ENCODE data around the gene FBLN2. TPM values are rescaled to one million over a fixed set of nuclear protein-coding genes. Genes with fewer than 3 reads are reported as not detected.

The FBLN2 gene
- total and polyA plus RNA-seq, 4 donors = 4.3 to 43.4 (median 21.1) TPM

GRCh38 chr3:13686367-13687160 lies 137.6 kb downstream of the FBLN2 start:
- Histone ChIP-seq H3K9me3 (ENCODE audit: control insufficient read depth in 4 of 4, insufficient read depth in 3 of 4, low read length in 3 of 4) (no peaks in the 10 kb centered on the region), H3K27me3 (ENCODE audit: control insufficient read depth in 3 of 3, insufficient read depth in 3 of 3, low read length in 2 of 3) (no peaks in the 10 kb centered on the region), H3K36me3 (ENCODE audit: control insufficient read depth in 4 of 4, insufficient read depth in 4 of 4, low read length in 4 of 4) (no peaks in the 10 kb centered on the region), H3K4me3 (no peak overlapping the region), H3K27ac (ENCODE audit: low read depth in 1 of 2, low read length in 1 of 2) (no peak overlapping the region), H3K4me1 (ENCODE audit: control insufficient read depth in 5 of 5, insufficient read depth in 5 of 5, low read length in 5 of 5) (no peaks in the 10 kb centered on the region), H3K9ac (ENCODE audit: insufficient read depth in 1 of 2, low read length in 2 of 2) (no peak overlapping the region)
- ATAC-seq (ENCODE audit: insufficient read depth, low FRiP score) = no peak
- WGBS, 2 donors = 61 to 68% methylated on average over 10 of the region's 10 CpGs
- peak in 1 of 3 donors; percentile 4 for DNase-seq
- no peak for TF ChIP-seq CTCF (IDR thresholded peaks at IDR 0.05; ENCODE audit: control extremely low read depth, extremely low read depth)

DNA sequence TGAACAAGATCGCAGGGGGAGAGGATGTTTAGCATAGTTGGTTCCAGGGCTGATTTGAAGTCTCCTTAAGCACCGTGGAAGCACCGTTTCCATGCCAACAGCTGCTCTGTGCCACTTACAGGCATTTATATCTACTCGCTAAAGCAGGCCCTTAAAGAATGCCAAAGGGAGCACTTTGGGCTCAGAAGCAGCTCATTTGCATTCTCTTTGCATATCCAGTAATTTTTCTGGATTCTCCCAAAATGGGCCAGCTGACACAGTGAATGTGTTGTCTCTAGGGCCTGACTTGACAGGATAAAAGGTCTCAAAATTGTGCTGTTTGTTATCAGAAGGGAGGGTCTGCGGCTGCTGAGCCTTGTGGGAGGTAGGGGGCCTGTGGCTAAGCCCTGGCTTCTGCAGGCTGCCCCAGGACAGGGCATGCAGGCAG lies 138.6 kb downstream of the FBLN2 start:
- Histone ChIP-seq H3K9me3 (ENCODE audit: control insufficient read depth in 4 of 4, insufficient read depth in 3 of 4, low read length in 3 of 4) (peaks cover 0 to 6% (median 0%) of the 10 kb centered on the region in 4 donors), H3K9ac (ENCODE audit: insufficient read depth in 1 of 2, low read length in 2 of 2) (no peak overlapping the region), H3K27ac (ENCODE audit: low read depth in 1 of 2, low read length in 1 of 2) (no peak overlapping the region), H3K36me3 (ENCODE audit: control insufficient read depth in 4 of 4, insufficient read depth in 4 of 4, low read length in 4 of 4) (no peaks in the 10 kb centered on the region), H3K27me3 (ENCODE audit: control insufficient read depth in 3 of 3, insufficient read depth in 3 of 3, low read length in 2 of 3) (peaks cover 0 to 3% (median 0%) of the 10 kb centered on the region in 3 donors), H3K4me3 (no peak overlapping the region), H3K4me1 (ENCODE audit: control insufficient read depth in 5 of 5, insufficient read depth in 5 of 5, low read length in 5 of 5) (no peaks in the 10 kb centered on the region)
- no peak for ATAC-seq (ENCODE audit: insufficient read depth, low FRiP score)
- WGBS, 2 donors = 40 to 57% methylated on average over 5 of the region's 5 CpGs
- TF ChIP-seq CTCF (IDR thresholded peaks at IDR 0.05; ENCODE audit: control extremely low read depth, extremely low read depth) = no peak
- peak; percentile 56 to 82 (median 71) for DNase-seq

Other genes starting within 250 kb of the FBLN2 start
- gene NUP210, start 128.8 kb upstream of the FBLN2 start, total RNA-seq = 10 to 100 TPM; 11.1 to 20.4 TPM
- 1 to 10 TPM; 5.4 to 9.8 TPM for gene NUP210, start 128.8 kb upstream of the FBLN2 start, polyA plus RNA-seq
- 10 to 100 TPM; 12.3 to 17.3 TPM for gene HDAC11, start 68.8 kb upstream of the FBLN2 start, total RNA-seq
- 10 to 100 TPM; 14.2 to 15.8 TPM for gene HDAC11, start 68.8 kb upstream of the FBLN2 start, polyA plus RNA-seq

All from lung (tissue), 12 donors.